ENCODE results near the gene MRPS21. TPM values are rescaled to one million over a fixed set of nuclear protein-coding genes. Genes with fewer than 3 reads are reported as not detected.

The MRPS21 gene
- total RNA-seq: 10 to 100 TPM; 27.4 to 61.0 (median 48.6) TPM

- H3K27me3 ChIP-seq: no peaks in the 10 kb centered on the region
- H3K36me3 ChIP-seq: no peaks in the 10 kb centered on the region
- intact Hi-C loops (cut with DNase I): no loop called here
- H3K27ac ChIP-seq: peak within 1 kb of the TSS; percentile 52 to 77 (median 75)
- TF ChIP-seq CTCF (IDR thresholded peaks at IDR 0.05) (peak in 1 of 6 experiments; percentile 4), POLR2A (IDR thresholded peaks at IDR 0.05) (peak in 1 of 2 donors; percentile 77)
- peak within 1 kb of the TSS; percentile 63 to 96 (median 80) for H3K4me3 ChIP-seq (replicated peaks in 1 of 3)
- DNase-seq: peak; percentile 89 to 91
- H3K9me3 ChIP-seq: no peaks in the 10 kb centered on the region
- 7 to 10% methylated on average over 33 to 43 of the region's 43 CpGs for WGBS, 2 donors
- peaks cover 12 to 17% of the 10 kb centered on the region in 2 donors for H3K4me1 ChIP-seq
These were observed at the start of gene MRPS21 for GRCh38 chr1:150293433-150294253. TSS of gene MRPS21 (plus strand) at chr1:150293861. CDS start at chr1:150294367, 506 bp downstream.

GRCh38 chr1:150249936-150250335 lies 43.7 kb upstream of the MRPS21 start:
- H3K27me3 ChIP-seq: no peaks in the 10 kb centered on the region
- intact Hi-C loops (cut with DNase I): no loop called here

DNA sequence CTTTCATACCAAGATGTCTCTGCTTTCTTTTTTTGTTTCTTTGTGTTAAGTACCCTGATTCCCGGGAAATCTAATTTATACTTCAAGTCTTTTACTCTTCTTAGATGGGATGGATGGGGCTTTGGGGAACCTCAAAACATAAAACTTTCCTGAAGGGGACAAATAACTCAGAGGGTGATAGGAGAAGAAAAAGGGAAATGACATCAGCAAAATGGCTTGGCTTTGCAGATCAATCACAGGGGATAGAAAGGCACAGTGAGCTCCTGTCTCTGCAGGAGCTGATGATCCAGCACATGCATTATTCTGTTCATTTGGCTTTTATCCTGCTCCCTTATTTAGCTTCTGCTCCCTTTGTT lies 37.5 kb upstream of the MRPS21 start:
- H3K4me3 ChIP-seq (replicated peaks in 1 of 3): no peak overlapping the region
- H3K9me3 ChIP-seq: no peaks in the 10 kb centered on the region
- no peak for TF ChIP-seq CTCF (IDR thresholded peaks at IDR 0.05)
- TF ChIP-seq POLR2A (IDR thresholded peaks at IDR 0.05): no peak
- intact Hi-C loops (cut with DNase I): loop anchor here (2.0 kb wide), 1 partner anchor 23 kb away; no protein-coding TSS in a partner anchor
- 0 to 2% methylated on average over 1 of the region's 1 CpG for WGBS, 2 donors
- H3K4me1 ChIP-seq: peaks cover 18 to 34% of the 10 kb centered on the region in 2 donors
- no peak for DNase-seq
- H3K36me3 ChIP-seq: no peaks in the 10 kb centered on the region
- peak overlapping the region; percentile 40 to 72 (median 66) for H3K27ac ChIP-seq
- H3K27me3 ChIP-seq: no peaks in the 10 kb centered on the region

More at GRCh38 chr1:150249936-150250335, 43.7 kb upstream of the MRPS21 start:
- Histone ChIP-seq H3K36me3 (no peaks in the 10 kb centered on the region), H3K27ac (no peak overlapping the region), H3K4me3 (replicated peaks in 1 of 3) (no peak overlapping the region), H3K9me3 (no peaks in the 10 kb centered on the region), H3K4me1 (no peaks in the 10 kb centered on the region)
- TF ChIP-seq POLR2A (IDR thresholded peaks at IDR 0.05): no peak
- TF ChIP-seq CTCF (IDR thresholded peaks at IDR 0.05): no peak
- 86 to 88% methylated on average over 2 of the region's 2 CpGs for WGBS, 2 donors
- no peak for DNase-seq

GRCh38 chr1:150256554-150257341 lies 36.9 kb upstream of the MRPS21 start:
- Histone ChIP-seq H3K4me3 (replicated peaks in 1 of 3) (no peak overlapping the region), H3K9me3 (no peaks in the 10 kb centered on the region), H3K36me3 (no peaks in the 10 kb centered on the region), H3K27me3 (no peaks in the 10 kb centered on the region), H3K4me1 (peaks cover 18 to 34% of the 10 kb centered on the region in 2 donors), H3K27ac (no peak overlapping the region)
- WGBS, 2 donors: 39 to 56% methylated on average over 13 to 14 of the region's 14 CpGs
- DNase-seq: no peak
- intact Hi-C loops (cut with DNase I): loop anchor here (2.0 kb wide), 1 partner anchor 22 kb away; no protein-coding TSS in a partner anchor
- TF ChIP-seq POLR2A (IDR thresholded peaks at IDR 0.05): no peak
- TF ChIP-seq CTCF (IDR thresholded peaks at IDR 0.05): no peak

Measured in thyroid gland (tissue), 4 donors.